ENCODE measurements around the gene CDH23. TPM values are rescaled to one million over a fixed set of nuclear protein-coding genes. Genes with fewer than 3 reads are reported as not detected.

Gene CDH23
- polyA plus RNA-seq, 1 donor from 2014 or later, result 6.6 TPM

- Histone ChIP-seq H3K79me2 (replicated peaks; ENCODE audit: insufficient read depth, low read length) (no peaks in the 10 kb centered on the region), H3K9me3 (ENCODE audit: low read length) (no peaks in the 10 kb centered on the region), H3K27me3 (ENCODE audit: insufficient read depth, low read depth, low read length) (no peaks in the 10 kb centered on the region), H3K4me2 (ENCODE audit: low read length) (no peak overlapping the region), H3K36me3 (ENCODE audit: insufficient read depth, low read length) (no peaks in the 10 kb centered on the region), H3K4me3 (ENCODE audit: low read length) (no peak overlapping the region), H3K27ac (ENCODE audit: low read length) (no peak overlapping the region), H3F3A (ENCODE audit: insufficient read depth, low read length, poor library complexity, severe bottlenecking) (no peaks in the 10 kb centered on the region), H3K9me2 (ENCODE audit: insufficient read depth, low read length) (no peaks in the 10 kb centered on the region), H2AFZ (ENCODE audit: low read depth, low read length) (no peak overlapping the region), H4K20me1 (ENCODE audit: insufficient read depth) (no peaks in the 10 kb centered on the region), H3K9ac (ENCODE audit: low read length) (no peak overlapping the region)
- TF ChIP-seq SMC3 (conservative IDR thresholded peaks at IDR 0.05; ENCODE audit: poor library complexity), result no peak
- no peak for TF ChIP-seq REST (IDR thresholded peaks at IDR 0.05; ENCODE audit: borderline replicate concordance)
These were observed 98.3 kb downstream of the CDH23 start for GRCh38 chr10:71494980-71495381.

- no peaks in the 10 kb centered on the region for H3K27me3 ChIP-seq (ENCODE audit: insufficient read depth, low read depth, low read length)
- no peaks in the 10 kb centered on the region for H3F3A ChIP-seq (ENCODE audit: insufficient read depth, low read length, poor library complexity, severe bottlenecking)
- no peaks in the 10 kb centered on the region for H3K9me3 ChIP-seq (ENCODE audit: low read length)
- no peaks in the 10 kb centered on the region for H3K36me3 ChIP-seq (ENCODE audit: insufficient read depth, low read length)
- no peak overlapping the region for H2AFZ ChIP-seq (ENCODE audit: low read depth, low read length)
- no peak overlapping the region for H3K4me3 ChIP-seq (ENCODE audit: low read length)
- H3K9me2 ChIP-seq (ENCODE audit: insufficient read depth, low read length), result no peaks in the 10 kb centered on the region
- no peak overlapping the region for H3K4me2 ChIP-seq (ENCODE audit: low read length)
- no peak overlapping the region for H3K9ac ChIP-seq (ENCODE audit: low read length)
- H3K27ac ChIP-seq (ENCODE audit: low read length), result no peak overlapping the region
- TF ChIP-seq EP300 (conservative IDR thresholded peaks at IDR 0.05; ENCODE audit: poor library complexity, severe bottlenecking) (no peak), REST (IDR thresholded peaks at IDR 0.05; ENCODE audit: borderline replicate concordance) (no peak), SMC3 (conservative IDR thresholded peaks at IDR 0.05; ENCODE audit: poor library complexity) (no peak), TAF1 (IDR thresholded peaks at IDR 0.05; ENCODE audit: low read depth) (no peak), MXI1 (conservative IDR thresholded peaks at IDR 0.05; ENCODE audit: poor library complexity, severe bottlenecking) (no peak), POLR2AphosphoS5 (IDR thresholded peaks at IDR 0.05) (no peak), EZH2 (IDR thresholded peaks at IDR 0.05; ENCODE audit: borderline replicate concordance, insufficient read depth, low read length, poor library complexity, severe bottlenecking) (no peak), RAD21 (conservative IDR thresholded peaks at IDR 0.05) (no peak)
- TF ChIP-seq, protein P1, sequence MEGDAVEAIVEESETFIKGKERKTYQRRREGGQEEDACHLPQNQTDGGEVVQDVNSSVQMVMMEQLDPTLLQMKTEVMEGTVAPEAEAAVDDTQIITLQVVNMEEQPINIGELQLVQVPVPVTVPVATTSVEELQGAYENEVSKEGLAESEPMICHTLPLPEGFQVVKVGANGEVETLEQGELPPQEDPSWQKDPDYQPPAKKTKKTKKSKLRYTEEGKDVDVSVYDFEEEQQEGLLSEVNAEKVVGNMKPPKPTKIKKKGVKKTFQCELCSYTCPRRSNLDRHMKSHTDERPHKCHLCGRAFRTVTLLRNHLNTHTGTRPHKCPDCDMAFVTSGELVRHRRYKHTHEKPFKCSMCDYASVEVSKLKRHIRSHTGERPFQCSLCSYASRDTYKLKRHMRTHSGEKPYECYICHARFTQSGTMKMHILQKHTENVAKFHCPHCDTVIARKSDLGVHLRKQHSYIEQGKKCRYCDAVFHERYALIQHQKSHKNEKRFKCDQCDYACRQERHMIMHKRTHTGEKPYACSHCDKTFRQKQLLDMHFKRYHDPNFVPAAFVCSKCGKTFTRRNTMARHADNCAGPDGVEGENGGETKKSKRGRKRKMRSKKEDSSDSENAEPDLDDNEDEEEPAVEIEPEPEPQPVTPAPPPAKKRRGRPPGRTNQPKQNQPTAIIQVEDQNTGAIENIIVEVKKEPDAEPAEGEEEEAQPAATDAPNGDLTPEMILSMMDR (IDR thresholded peaks at IDR 0.05; ENCODE audit: poor library complexity, severe bottlenecking), result no peak
- H3K79me2 ChIP-seq (replicated peaks; ENCODE audit: insufficient read depth, low read length), result no peaks in the 10 kb centered on the region
- no peaks in the 10 kb centered on the region for H4K20me1 ChIP-seq (ENCODE audit: insufficient read depth)
These were observed 100.4 kb downstream of the CDH23 start for GRCh38 chr10:71496927-71497762.

All from neural cell (in vitro differentiated cells).